GM23338 (cell line): ENCODE results near the gene CFTR. TPM values are rescaled to one million over a fixed set of nuclear protein-coding genes. Genes with fewer than 3 reads are reported as not detected.

Source experiments
- ATAC-seq: fragments of 200-7000 bp; cut with Tn5 transposase; 3 replicates; pipeline ENCODE4 v1.9.1; 2020
- DNase-seq: peaks from one replicate; pipeline ENCODE4 v3.0.0-alpha.2; 2015; ENCODE audit warnings: low spot score
- H2AFZ ChIP-seq: fragments of 200-600 bp; sonication (generic); 2 replicates; pipeline ENCODE4 v1.8.0; 2016; ENCODE audit warnings: antibody characterized with exemption, mild to moderate bottlenecking, moderate library complexity
- H3F3A ChIP-seq: fragments of 200-600 bp; sonication (generic); replicated peaks from 2 replicates; pipeline ENCODE4 v1.8.0; 2017; ENCODE audit warnings: antibody characterized with exemption, mixed run types, low read depth
- H3K27ac ChIP-seq: fragments of 200-600 bp; sonication (generic); 2 replicates; pipeline ENCODE4 v1.6.1; 2016; ENCODE audit warnings: low read depth
- H3K27me3 ChIP-seq: fragments of 200-600 bp; sonication (generic); 2 replicates; pipeline ENCODE4 v1.8.0; 2016; ENCODE audit warnings: mild to moderate bottlenecking, mixed run types, moderate library complexity; ENCODE audit not compliant: insufficient read depth
- H3K36me3 ChIP-seq: fragments of 200-600 bp; sonication (generic); 2 replicates; pipeline ENCODE4 v1.8.0; 2016; ENCODE audit warnings: mild to moderate bottlenecking; ENCODE audit not compliant: insufficient read depth
- H3K4me1 ChIP-seq: fragments of 200-600 bp; sonication (generic); 2 replicates; pipeline ENCODE4 v1.8.0; 2016; ENCODE audit warnings: mild to moderate bottlenecking, moderate library complexity; ENCODE audit not compliant: insufficient read depth
- H3K4me2 ChIP-seq: fragments of 200-600 bp; sonication (generic); 2 replicates; pipeline ENCODE4 v1.7.1; 2017; ENCODE audit warnings: mixed run types
- H3K4me3 ChIP-seq: fragments of 200-600 bp; sonication (generic); 2 replicates; pipeline ENCODE4 v1.6.1; 2016; ENCODE audit warnings: mixed run types
- H3K79me2 ChIP-seq: fragments of 200-600 bp; sonication (generic); replicated peaks from 2 replicates; pipeline ENCODE4 v1.8.0; 2017; ENCODE audit warnings: mild to moderate bottlenecking; ENCODE audit not compliant: insufficient read depth
- H3K9me2 ChIP-seq: fragments of 200-600 bp; sonication (generic); 2 replicates; pipeline ENCODE4 v1.8.0; 2017; ENCODE audit not compliant: insufficient read depth
- H4K20me1 ChIP-seq: fragments of 200-600 bp; sonication (generic); replicated peaks from 2 replicates; pipeline ENCODE4 v1.8.0; 2017; ENCODE audit warnings: mild to moderate bottlenecking; ENCODE audit not compliant: insufficient read depth
- H3K27ac Mint-ChIP-seq: 2 replicates; pipeline ENCODE4 v1.8.0; 2020; ENCODE audit warnings: inconsistent platforms, mild to moderate bottlenecking, moderate library complexity, mixed read lengths
- H3K27me3 Mint-ChIP-seq: 3 replicates; pipeline ENCODE4 v1.8.0; 2022; ENCODE audit warnings: low read depth, mild to moderate bottlenecking, moderate library complexity, mixed read lengths, inconsistent platforms; ENCODE audit not compliant: insufficient read depth, poor library complexity
- H3K36me3 Mint-ChIP-seq: 3 replicates; pipeline ENCODE4 v1.8.0; 2021; ENCODE audit warnings: low read depth, mild to moderate bottlenecking, inconsistent platforms, moderate library complexity, mixed read lengths
- H3K4me1 Mint-ChIP-seq: 3 replicates; pipeline ENCODE4 v1.8.0; 2020; ENCODE audit warnings: mild to moderate bottlenecking, inconsistent platforms, mixed read lengths
- H3K4me3 Mint-ChIP-seq: 3 replicates; pipeline ENCODE4 v1.8.0; 2021; ENCODE audit warnings: moderate library complexity, mild to moderate bottlenecking, inconsistent platforms, mixed read lengths
- H3K9me3 Mint-ChIP-seq: 3 replicates; pipeline ENCODE4 v1.8.0; 2020; ENCODE audit warnings: moderate library complexity, mild to moderate bottlenecking, inconsistent platforms, mixed read lengths
- CREB1 ChIP-seq: fragments of 250-450 bp; sonication (Bioruptor Pico); IDR thresholded peaks from 2 replicates; pipeline ENCODE4 v1.5.0; 2020; ENCODE audit warnings: low read depth, mild to moderate bottlenecking, moderate library complexity
- EZH2 ChIP-seq: fragments of 200-600 bp; sonication (generic); IDR thresholded peaks from one replicate; pipeline ENCODE4 v1.8.0; 2017; ENCODE audit warnings: antibody characterized with exemption, mild to moderate bottlenecking, low read depth; ENCODE audit not compliant: unreplicated experiment
- EZH2phosphoT487 ChIP-seq: fragments of 200-600 bp; sonication (generic); IDR thresholded peaks from one replicate; pipeline ENCODE4 v1.8.1; 2018; ENCODE audit warnings: antibody characterized with exemption; ENCODE audit not compliant: unreplicated experiment
- JUNB ChIP-seq: IDR thresholded peaks from one replicate; pipeline ENCODE4 v1.6.1; 2016; ENCODE audit warnings: antibody characterized with exemption; ENCODE audit not compliant: unreplicated experiment
- NANOG ChIP-seq: IDR thresholded peaks from 2 replicates; pipeline ENCODE4 v1.6.1; 2016; ENCODE audit warnings: antibody characterized with exemption, borderline replicate concordance
- POLR2AphosphoS5 ChIP-seq: IDR thresholded peaks from 2 replicates; pipeline ENCODE4 v1.6.1; 2016; ENCODE audit warnings: antibody characterized with exemption, low read depth
- STAT1 ChIP-seq: IDR thresholded peaks from one replicate; pipeline ENCODE4 v1.6.1; 2016; ENCODE audit warnings: antibody characterized with exemption; ENCODE audit not compliant: unreplicated experiment
- ZNF114 ChIP-seq: fragments of 250-450 bp; sonication (Bioruptor Pico); IDR thresholded peaks from 2 replicates; pipeline ENCODE4 v1.5.0; 2020; ENCODE audit warnings: mild to moderate bottlenecking, moderate library complexity
- ZNF331 ChIP-seq: fragments of 250-450 bp; sonication (Bioruptor Pico); IDR thresholded peaks from 2 replicates; pipeline ENCODE4 v1.5.0; 2020; ENCODE audit warnings: low read depth, mild to moderate bottlenecking, moderate library complexity
- polyA plus RNA-seq: library from polyadenylated mRNA; unstranded; fragments of >200 nt; fragmentation: Nextera tagmentation; extraction: Ambion mirVana; gene quantifications from 2 replicates; pipeline ENCODE4 v1.2.1, GENCODE V29; 2016
- total RNA-seq: library from RNA; depleted of rRNA; stranded (reverse); fragments of >200 nt; shearing (Covaris generic); gene quantifications from 2 replicates; pipeline ENCODE4 v1.2.3, GENCODE V29; 2014
- TF ChIP-seq, protein P1 (sequence below): IDR thresholded peaks from one replicate; pipeline ENCODE4 v1.6.1; 2018; ENCODE audit warnings: antibody characterized with exemption; ENCODE audit not compliant: unreplicated experiment
- TF ChIP-seq, protein P2 (sequence below), 2 experiments: fragments of 200-600 bp in 1 of 2; sonication (generic) in 1 of 2; conservative IDR thresholded peaks; 2 replicates each; pipeline versions ENCODE4 v1.5.1 to v1.6.1; 2016 to 2017; ENCODE audit warnings: antibody characterized with exemption in 2 of 2, low read depth in 2 of 2, mild to moderate bottlenecking in 2 of 2, moderate library complexity in 1 of 2
- TF ChIP-seq, protein P3 (sequence below): IDR thresholded peaks from 2 replicates; pipeline ENCODE4 v1.6.1; 2016; ENCODE audit warnings: antibody characterized with exemption
- TF ChIP-seq, protein P4 (sequence below): fragments of 250-450 bp; sonication (Bioruptor Pico); IDR thresholded peaks from 2 replicates; pipeline ENCODE4 v1.5.0; 2020; ENCODE audit warnings: mild to moderate bottlenecking, moderate library complexity

Gene CFTR
- total and polyA plus RNA-seq, 2 experiments from 2014 or later = 0.45 to 1.2 TPM

DNA sequence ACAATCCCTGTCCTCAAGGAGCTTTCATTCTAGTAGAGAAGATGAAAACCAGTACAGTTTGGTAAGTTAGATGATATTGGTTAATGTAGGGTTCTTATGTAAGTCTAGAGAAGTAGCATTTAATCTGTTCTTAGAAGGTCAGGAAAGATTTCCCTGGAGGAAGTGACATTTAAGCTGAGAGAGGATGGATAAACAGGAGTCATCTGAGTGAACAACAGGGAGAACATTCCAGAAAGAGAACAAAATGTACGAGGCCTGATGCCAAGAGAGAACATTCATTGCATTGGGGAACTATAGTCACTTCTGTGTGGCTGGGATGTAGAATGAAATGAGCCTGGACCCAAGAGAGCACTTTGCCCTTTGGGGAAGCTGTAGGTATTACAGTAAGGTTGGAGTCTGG lies 88.0 kb downstream of the CFTR start:
- H3K36me3 ChIP-seq = no peaks in the 10 kb centered on the region
- no peaks in the 10 kb centered on the region for H3F3A ChIP-seq
- no peaks in the 10 kb centered on the region for H3K36me3 Mint-ChIP-seq
- no peak for ATAC-seq
- H2AFZ ChIP-seq = no peak overlapping the region
- no peak overlapping the region for H3K4me3 Mint-ChIP-seq
- H3K9me3 Mint-ChIP-seq = no peaks in the 10 kb centered on the region
- DNase-seq = no peak
- TF ChIP-seq NANOG (no peak), JUNB (no peak), CREB1 (CRISPR knock-in tag) (no peak), ZNF114 (CRISPR knock-in tag) (no peak), EZH2phosphoT487 (no peak), EZH2 (no peak), STAT1 (no peak), ZNF331 (CRISPR knock-in tag) (no peak), POLR2AphosphoS5 (no peak)
- TF ChIP-seq, protein P1, sequence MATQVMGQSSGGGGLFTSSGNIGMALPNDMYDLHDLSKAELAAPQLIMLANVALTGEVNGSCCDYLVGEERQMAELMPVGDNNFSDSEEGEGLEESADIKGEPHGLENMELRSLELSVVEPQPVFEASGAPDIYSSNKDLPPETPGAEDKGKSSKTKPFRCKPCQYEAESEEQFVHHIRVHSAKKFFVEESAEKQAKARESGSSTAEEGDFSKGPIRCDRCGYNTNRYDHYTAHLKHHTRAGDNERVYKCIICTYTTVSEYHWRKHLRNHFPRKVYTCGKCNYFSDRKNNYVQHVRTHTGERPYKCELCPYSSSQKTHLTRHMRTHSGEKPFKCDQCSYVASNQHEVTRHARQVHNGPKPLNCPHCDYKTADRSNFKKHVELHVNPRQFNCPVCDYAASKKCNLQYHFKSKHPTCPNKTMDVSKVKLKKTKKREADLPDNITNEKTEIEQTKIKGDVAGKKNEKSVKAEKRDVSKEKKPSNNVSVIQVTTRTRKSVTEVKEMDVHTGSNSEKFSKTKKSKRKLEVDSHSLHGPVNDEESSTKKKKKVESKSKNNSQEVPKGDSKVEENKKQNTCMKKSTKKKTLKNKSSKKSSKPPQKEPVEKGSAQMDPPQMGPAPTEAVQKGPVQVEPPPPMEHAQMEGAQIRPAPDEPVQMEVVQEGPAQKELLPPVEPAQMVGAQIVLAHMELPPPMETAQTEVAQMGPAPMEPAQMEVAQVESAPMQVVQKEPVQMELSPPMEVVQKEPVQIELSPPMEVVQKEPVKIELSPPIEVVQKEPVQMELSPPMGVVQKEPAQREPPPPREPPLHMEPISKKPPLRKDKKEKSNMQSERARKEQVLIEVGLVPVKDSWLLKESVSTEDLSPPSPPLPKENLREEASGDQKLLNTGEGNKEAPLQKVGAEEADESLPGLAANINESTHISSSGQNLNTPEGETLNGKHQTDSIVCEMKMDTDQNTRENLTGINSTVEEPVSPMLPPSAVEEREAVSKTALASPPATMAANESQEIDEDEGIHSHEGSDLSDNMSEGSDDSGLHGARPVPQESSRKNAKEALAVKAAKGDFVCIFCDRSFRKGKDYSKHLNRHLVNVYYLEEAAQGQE = no peak
- TF ChIP-seq, protein P2, sequence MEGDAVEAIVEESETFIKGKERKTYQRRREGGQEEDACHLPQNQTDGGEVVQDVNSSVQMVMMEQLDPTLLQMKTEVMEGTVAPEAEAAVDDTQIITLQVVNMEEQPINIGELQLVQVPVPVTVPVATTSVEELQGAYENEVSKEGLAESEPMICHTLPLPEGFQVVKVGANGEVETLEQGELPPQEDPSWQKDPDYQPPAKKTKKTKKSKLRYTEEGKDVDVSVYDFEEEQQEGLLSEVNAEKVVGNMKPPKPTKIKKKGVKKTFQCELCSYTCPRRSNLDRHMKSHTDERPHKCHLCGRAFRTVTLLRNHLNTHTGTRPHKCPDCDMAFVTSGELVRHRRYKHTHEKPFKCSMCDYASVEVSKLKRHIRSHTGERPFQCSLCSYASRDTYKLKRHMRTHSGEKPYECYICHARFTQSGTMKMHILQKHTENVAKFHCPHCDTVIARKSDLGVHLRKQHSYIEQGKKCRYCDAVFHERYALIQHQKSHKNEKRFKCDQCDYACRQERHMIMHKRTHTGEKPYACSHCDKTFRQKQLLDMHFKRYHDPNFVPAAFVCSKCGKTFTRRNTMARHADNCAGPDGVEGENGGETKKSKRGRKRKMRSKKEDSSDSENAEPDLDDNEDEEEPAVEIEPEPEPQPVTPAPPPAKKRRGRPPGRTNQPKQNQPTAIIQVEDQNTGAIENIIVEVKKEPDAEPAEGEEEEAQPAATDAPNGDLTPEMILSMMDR (conservative IDR thresholded peaks at IDR 0.05; ENCODE audit: low read depth in 2 of 2) = no peak
- TF ChIP-seq, protein P3, sequence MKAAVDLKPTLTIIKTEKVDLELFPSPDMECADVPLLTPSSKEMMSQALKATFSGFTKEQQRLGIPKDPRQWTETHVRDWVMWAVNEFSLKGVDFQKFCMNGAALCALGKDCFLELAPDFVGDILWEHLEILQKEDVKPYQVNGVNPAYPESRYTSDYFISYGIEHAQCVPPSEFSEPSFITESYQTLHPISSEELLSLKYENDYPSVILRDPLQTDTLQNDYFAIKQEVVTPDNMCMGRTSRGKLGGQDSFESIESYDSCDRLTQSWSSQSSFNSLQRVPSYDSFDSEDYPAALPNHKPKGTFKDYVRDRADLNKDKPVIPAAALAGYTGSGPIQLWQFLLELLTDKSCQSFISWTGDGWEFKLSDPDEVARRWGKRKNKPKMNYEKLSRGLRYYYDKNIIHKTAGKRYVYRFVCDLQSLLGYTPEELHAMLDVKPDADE = no peak
- TF ChIP-seq, protein P4, sequence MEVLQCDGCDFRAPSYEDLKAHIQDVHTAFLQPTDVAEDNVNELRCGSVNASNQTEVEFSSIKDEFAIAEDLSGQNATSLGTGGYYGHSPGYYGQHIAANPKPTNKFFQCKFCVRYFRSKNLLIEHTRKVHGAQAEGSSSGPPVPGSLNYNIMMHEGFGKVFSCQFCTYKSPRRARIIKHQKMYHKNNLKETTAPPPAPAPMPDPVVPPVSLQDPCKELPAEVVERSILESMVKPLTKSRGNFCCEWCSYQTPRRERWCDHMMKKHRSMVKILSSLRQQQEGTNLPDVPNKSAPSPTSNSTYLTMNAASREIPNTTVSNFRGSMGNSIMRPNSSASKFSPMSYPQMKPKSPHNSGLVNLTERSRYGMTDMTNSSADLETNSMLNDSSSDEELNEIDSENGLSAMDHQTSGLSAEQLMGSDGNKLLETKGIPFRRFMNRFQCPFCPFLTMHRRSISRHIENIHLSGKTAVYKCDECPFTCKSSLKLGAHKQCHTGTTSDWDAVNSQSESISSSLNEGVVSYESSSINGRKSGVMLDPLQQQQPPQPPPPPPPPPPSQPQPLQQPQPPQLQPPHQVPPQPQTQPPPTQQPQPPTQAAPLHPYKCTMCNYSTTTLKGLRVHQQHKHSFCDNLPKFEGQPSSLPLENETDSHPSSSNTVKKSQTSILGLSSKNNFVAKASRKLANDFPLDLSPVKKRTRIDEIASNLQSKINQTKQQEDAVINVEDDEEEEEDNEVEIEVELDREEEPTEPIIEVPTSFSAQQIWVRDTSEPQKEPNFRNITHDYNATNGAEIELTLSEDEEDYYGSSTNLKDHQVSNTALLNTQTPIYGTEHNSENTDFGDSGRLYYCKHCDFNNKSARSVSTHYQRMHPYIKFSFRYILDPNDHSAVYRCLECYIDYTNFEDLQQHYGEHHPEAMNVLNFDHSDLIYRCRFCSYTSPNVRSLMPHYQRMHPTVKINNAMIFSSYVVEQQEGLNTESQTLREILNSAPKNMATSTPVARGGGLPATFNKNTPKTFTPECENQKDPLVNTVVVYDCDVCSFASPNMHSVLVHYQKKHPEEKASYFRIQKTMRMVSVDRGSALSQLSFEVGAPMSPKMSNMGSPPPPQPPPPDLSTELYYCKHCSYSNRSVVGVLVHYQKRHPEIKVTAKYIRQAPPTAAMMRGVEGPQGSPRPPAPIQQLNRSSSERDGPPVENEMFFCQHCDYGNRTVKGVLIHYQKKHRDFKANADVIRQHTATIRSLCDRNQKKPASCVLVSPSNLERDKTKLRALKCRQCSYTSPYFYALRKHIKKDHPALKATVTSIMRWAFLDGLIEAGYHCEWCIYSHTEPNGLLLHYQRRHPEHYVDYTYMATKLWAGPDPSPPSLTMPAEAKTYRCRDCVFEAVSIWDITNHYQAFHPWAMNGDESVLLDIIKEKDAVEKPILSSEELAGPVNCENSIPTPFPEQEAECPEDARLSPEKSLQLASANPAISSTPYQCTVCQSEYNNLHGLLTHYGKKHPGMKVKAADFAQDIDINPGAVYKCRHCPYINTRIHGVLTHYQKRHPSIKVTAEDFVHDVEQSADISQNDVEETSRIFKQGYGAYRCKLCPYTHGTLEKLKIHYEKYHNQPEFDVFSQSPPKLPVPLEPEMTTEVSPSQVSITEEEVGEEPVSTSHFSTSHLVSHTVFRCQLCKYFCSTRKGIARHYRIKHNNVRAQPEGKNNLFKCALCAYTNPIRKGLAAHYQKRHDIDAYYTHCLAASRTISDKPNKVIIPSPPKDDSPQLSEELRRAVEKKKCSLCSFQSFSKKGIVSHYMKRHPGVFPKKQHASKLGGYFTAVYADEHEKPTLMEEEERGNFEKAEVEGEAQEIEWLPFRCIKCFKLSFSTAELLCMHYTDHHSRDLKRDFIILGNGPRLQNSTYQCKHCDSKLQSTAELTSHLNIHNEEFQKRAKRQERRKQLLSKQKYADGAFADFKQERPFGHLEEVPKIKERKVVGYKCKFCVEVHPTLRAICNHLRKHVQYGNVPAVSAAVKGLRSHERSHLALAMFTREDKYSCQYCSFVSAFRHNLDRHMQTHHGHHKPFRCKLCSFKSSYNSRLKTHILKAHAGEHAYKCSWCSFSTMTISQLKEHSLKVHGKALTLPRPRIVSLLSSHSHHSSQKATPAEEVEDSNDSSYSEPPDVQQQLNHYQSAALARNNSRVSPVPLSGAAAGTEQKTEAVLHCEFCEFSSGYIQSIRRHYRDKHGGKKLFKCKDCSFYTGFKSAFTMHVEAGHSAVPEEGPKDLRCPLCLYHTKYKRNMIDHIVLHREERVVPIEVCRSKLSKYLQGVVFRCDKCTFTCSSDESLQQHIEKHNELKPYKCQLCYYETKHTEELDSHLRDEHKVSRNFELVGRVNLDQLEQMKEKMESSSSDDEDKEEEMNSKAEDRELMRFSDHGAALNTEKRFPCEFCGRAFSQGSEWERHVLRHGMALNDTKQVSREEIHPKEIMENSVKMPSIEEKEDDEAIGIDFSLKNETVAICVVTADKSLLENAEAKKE (CRISPR knock-in tag) = no peak
- H3K27me3 ChIP-seq = no peaks in the 10 kb centered on the region
- no peak overlapping the region for H3K27ac ChIP-seq
- no peak overlapping the region for H3K4me3 ChIP-seq
- no peak overlapping the region for H3K27ac Mint-ChIP-seq
- H4K20me1 ChIP-seq = no peaks in the 10 kb centered on the region
- H3K4me1 ChIP-seq = no peaks in the 10 kb centered on the region
- H3K4me1 Mint-ChIP-seq = no peaks in the 10 kb centered on the region
- no peaks in the 10 kb centered on the region for H3K79me2 ChIP-seq
- no peaks in the 10 kb centered on the region for H3K27me3 Mint-ChIP-seq
- no peaks in the 10 kb centered on the region for H3K9me2 ChIP-seq
- no peak overlapping the region for H3K4me2 ChIP-seq
